GM21576 (cell line): ENCODE measurements around the gene SH3PXD2A.
"Not testable (repeated sequence)": the region's sequence is repeated elsewhere in the genome, so short reads cannot be mapped to it uniquely, and the experiment has no call there.

Experiments
- ATAC-seq: cut with Tn5 transposase; IDR thresholded peaks from one replicate; pipeline ENCODE4 v1.9.1; 2021; ENCODE audit warnings: mild to moderate bottlenecking, moderate library complexity; ENCODE audit not compliant: unreplicated experiment

SH3PXD2A gene

DNA sequence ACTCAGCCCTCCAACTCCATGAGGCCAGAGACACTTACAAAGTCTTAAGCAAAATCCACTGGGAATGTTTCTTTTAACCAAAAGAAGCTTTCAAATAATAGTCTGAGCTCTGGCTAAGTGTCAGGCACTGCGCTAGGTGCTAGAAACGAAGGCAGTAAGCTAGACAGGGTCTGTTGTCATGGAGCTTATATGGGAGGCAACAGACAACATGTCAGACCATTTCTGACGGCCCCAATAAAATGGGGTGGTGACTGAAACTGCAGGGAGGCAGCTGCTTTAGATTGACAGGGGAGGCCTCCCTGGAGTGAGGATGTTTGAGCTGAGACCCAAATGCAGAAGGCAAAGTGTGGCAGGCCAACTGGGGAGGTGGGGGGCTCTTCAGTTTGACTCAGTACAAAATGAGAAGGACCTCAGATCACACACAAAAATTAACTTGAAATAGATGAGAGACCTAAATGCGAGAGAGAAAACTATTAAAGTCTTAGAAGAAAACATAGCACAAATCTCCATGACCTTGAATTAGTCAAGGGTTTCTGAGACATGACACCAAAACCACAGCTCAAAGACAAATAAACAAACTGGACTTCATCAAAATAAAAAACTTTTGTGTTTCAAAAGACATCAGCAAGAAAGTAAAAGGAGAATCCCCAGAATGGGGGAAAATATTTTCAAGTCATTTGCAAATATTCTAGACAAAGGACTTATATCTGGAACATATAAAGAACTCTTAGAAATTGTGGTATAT, 40.6 kb downstream of the SH3PXD2A start:
- no peak for ATAC-seq

GRCh38 chr10:103814105-103814504, 41.3 kb downstream of the SH3PXD2A start:
- ATAC-seq: no peak

DNA sequence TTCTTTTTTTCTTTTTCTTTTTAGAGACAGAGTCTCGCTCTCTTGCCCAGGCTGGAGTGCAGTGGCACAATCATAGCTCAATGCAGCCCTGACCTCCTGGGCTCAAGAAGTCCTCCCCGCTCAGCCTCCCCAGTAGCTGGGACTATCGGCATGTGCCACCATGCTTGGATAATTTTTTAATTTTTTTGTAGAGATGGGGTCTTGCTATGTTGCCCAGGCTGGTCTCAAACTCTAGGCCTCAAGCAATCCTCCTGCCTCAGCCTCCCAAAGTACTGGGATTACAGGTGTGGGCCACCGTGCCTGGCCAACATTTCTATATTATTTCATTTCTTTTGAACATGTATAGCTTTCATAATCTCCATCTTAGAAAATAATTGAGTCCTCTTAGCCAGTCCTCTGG, 42.1 kb downstream of the SH3PXD2A start:
- ATAC-seq: not testable (repeated sequence)

GRCh38 chr10:103812432-103812831, 42.9 kb downstream of the SH3PXD2A start:
- ATAC-seq: no peak

GRCh38 chr10:103812004-103812403, 43.4 kb downstream of the SH3PXD2A start:
- no peak for ATAC-seq

DNA sequence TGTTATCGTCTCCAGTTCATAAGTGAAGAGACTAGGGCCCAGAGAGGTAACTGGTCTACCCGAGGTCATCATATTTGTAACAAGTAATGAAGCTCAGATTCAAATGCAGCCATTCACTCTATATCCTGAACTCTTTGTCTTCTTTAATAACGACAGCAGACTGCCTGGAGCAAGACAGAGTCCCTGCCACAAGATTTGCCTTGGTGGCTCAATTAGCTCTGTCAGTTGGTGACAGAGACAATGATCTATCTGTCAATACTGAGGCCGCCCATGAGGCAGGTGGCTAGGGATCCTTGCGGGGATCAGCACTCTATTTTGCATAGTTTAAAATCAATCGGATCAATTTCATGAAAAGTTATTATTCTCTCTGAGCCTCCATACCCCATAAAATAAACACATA, 43.9 kb downstream of the SH3PXD2A start:
- ATAC-seq: no peak

DNA sequence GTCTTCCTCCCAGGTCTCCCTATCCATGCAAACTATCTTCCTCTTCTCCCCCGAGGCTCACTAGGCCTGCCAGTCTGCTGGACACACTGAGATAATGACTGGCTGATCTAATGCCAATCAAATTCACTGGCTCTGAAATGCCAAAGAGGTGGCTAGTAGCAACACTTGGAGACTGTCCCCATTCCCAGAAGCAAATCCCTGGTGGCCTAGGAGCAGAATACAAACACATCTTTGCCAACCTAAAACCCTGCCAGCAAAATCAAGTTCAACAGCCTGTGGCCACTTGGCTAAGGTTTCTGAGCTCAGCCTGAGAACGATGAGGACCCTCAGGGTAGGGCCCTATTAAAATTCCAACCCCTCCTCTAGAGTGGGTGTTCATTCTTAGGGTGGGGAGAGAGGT, 46.6 kb downstream of the SH3PXD2A start:
- ATAC-seq: no peak

- ATAC-seq: no peak
These were observed 47.4 kb downstream of the SH3PXD2A start for GRCh38 chr10:103807996-103808395.

GRCh38 chr10:103806395-103807187, 48.8 kb downstream of the SH3PXD2A start:
- no peak for ATAC-seq

- no peak for ATAC-seq
These were observed 49.6 kb downstream of the SH3PXD2A start for GRCh38 chr10:103805781-103806180.

DNA sequence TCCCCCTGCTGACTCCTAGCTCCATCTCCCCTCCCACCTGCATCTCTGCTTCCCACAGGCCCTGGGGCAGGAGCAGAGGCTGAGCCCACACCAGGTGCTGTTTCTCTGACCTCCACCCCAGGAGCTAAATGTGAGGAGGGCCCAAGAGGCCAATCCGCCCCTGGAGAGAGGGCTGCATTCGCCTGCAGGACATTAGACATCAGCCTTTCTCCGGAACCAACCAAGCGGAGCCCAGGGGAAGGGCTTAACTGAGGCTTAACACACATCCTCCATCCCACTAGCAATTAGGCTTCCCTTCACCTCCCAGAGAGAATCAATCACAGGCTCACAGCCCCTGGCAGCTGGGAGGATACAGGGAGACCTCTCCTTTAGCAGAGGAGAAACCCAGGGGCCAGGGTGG, 50.5 kb downstream of the SH3PXD2A start:
- no peak for ATAC-seq

GRCh38 chr10:103803941-103804340, 51.4 kb downstream of the SH3PXD2A start:
- no peak for ATAC-seq

- ATAC-seq: no peak
These were observed 52.6 kb downstream of the SH3PXD2A start for GRCh38 chr10:103802637-103803353.

GRCh38 chr10:103802081-103802480, 53.3 kb downstream of the SH3PXD2A start:
- ATAC-seq: no peak

DNA sequence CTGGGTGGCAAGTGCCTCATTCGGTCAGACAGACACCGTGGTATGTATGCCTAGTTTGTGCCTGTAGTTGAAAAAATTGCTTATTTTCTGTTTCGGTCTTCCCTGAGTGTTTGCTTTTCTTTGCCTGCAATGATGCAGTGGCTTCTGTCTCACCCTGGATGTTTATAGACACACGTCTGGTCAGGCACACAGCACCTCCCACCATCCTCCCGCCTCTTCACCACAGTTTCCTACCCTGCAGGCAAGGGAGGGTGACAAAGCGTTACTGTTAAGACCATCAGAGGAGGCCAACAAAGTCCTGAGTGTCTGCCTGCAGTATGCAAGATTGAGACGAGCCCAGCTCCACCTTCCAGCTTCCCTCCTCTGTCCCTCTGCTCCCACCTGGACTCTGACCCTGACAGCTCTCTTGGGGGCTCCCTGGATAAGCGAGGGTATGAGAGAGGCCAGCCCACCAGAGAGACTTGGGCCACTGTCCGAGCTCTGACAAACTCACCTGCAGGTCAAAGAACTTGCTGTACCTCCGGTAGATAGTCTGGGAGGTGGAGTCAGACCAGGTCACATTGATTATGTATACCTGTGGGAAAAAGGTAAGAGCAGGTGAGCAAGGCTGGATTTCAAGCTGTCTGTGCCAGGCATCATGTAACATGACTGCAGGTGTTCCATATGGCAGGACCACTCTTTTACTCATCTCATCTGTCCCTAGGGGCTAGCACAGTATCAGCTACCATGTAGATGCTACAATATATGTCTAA, 54.4 kb downstream of the SH3PXD2A start:
- ATAC-seq: peak; percentile 66

DNA sequence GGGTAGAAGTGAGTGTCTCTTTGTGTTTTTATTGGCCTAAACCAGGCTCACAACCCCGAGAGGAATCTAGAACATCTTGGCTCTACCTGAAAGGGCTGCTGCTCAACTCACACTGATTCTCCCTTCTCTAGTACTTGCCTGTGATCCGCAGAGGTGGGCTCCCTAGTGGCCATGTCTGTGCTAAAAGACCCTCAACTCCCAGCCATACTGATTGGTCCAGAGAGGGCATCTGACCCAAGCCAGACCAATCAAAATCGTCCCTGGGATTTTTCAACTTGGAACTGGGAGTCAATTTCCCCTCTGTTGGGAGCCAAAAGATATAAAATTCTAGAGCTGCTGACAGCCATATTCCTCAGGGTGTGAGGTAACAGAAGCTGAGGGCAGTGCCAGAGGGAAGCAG, 55.3 kb downstream of the SH3PXD2A start:
- no peak for ATAC-seq

GRCh38 chr10:103799341-103799740, 56.0 kb downstream of the SH3PXD2A start:
- no peak for ATAC-seq

DNA sequence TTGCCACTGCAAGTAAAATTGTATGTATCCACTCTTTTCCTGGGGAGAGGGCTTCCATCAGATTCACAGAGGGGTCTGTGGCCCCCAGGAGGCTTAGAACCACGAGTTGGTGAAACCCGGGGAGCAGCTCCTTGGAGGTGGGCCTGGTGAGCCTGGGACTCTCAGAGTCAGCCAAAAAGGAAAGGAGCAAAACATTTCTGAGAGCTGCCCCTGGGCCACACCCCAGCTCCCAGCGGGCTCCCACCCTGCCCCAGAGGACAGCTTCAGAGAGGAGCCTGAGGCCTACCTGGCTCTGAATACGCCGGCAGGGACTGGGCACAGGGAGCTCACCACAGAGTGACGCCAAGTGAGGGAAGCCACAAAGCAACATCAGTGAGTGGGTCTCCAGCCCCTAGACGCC, 56.9 kb downstream of the SH3PXD2A start:
- ATAC-seq: no peak

DNA sequence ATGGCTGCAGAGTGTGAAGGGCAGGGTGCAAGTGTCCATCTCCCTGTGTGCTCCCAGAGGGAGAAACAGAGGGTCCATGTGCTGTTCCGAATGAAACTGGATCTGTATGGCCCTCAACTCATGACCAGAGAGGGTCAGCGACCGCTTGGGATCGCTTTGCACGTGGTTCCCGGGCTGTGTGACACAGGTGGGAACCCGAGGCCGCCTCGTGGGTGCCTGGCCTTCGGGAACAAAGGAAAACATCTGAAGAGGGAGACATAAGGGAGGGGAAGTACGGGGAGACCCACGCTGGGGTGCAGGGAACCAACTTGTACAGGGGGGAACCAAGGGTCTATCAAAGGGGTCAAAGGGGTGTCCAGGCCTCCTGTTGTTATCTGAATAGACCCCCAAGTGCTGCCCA, 57.5 kb downstream of the SH3PXD2A start:
- no peak for ATAC-seq

- no peak for ATAC-seq
These were observed 59.6 kb downstream of the SH3PXD2A start for GRCh38 chr10:103795634-103796270.
